ENCODE results near the gene FCGR3B.
"Not testable (repeated sequence)": the region's sequence is repeated elsewhere in the genome, so short reads cannot be mapped to it uniquely, and the experiment has no call there.

DNA sequence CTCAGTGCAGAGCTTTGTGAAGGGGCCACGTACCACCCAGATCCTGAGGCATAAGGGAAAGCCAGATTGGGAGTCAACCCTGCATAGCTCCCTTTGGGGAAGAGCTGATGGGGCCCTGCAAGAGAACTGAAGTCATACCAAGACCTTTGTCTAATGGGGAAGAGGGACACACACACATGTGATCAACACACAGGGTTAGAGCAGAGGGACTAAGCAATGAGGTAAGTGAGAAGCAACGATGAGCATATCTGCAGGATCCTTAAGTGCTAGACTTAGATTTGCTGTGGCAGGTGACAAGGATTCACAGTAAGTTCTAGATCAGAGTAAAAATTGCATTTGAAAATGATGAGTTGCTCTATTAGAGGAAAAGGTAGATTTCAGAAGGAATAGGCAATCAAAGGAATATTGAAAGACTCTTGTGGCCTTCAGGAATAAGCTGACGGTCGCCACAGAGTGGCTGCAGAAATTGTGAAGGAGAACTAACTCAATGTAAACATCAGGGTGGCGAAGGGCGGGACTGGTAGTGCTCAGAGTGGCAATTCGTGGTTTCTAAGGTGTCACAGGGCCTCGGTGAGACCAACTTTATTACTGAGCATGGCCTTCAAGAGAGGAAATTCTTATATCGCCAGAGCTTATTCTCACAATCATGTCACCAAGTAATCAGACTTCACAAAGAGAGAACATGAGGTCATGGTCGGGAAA is 4.4 kb downstream of the FCGR3B start:
- TF ChIP-seq POLR2A (IDR thresholded peaks at IDR 0.05; ENCODE audit: low read length); GATA1 (IDR thresholded peaks at IDR 0.05; ENCODE audit: low read depth, low read length): not testable (repeated sequence)
